OCI-LY1 (cell line): Measurements from ENCODE around the gene C9.
"Not testable (repeated sequence)": the region's sequence is repeated elsewhere in the genome, so short reads cannot be mapped to it uniquely, and the experiment has no call there.

Experiments used
- H2AFZ ChIP-seq: fragments of 200-600 bp; sonication (generic), shearing (Covaris generic); 2 replicates; pipeline ENCODE4 v1.6.0; 2014; ENCODE audit warnings: antibody characterized with exemption, mild to moderate bottlenecking, low read length
- H3F3A ChIP-seq: fragments of 200-600 bp; sonication (generic), shearing (Covaris generic); 2 replicates; pipeline ENCODE4 v1.6.0; 2014; ENCODE audit warnings: mild to moderate bottlenecking, antibody characterized with exemption, low read length, moderate library complexity; ENCODE audit not compliant: insufficient read depth
- H3K27ac ChIP-seq: fragments of 200-600 bp; sonication (generic); 2 replicates; pipeline ENCODE4 v1.5.1; 2014; ENCODE audit warnings: low read length, mixed run types, mild to moderate bottlenecking, low read depth; ENCODE audit not compliant: poor library complexity, severe bottlenecking
- H3K27me3 ChIP-seq: fragments of 200-600 bp; sonication (generic); 2 replicates; pipeline ENCODE4 v1.6.0; 2014; ENCODE audit warnings: antibody characterized with exemption, mild to moderate bottlenecking, low read length, moderate library complexity; ENCODE audit not compliant: insufficient read depth
- H3K36me3 ChIP-seq: fragments of 200-600 bp; sonication (generic); 2 replicates; pipeline ENCODE4 v1.6.1; 2014; ENCODE audit warnings: mild to moderate bottlenecking, antibody characterized with exemption, low read length, moderate library complexity, mixed read lengths; ENCODE audit not compliant: insufficient read depth
- H3K4me1 ChIP-seq: fragments of 200-600 bp; sonication (generic); 2 replicates; pipeline ENCODE4 v1.5.1; 2014; ENCODE audit warnings: mild to moderate bottlenecking, low read length, moderate library complexity; ENCODE audit not compliant: insufficient read depth, severe bottlenecking
- H3K4me2 ChIP-seq: fragments of 200-600 bp; sonication (generic), shearing (Covaris generic); 2 replicates; pipeline ENCODE4 v1.6.1; 2014; ENCODE audit warnings: low read length
- H3K4me3 ChIP-seq: fragments of 200-600 bp; sonication (generic); 2 replicates; pipeline ENCODE4 v1.5.1; 2014; ENCODE audit warnings: low read length, low read depth, mild to moderate bottlenecking, mixed read lengths; ENCODE audit not compliant: poor library complexity, severe bottlenecking
- H3K79me2 ChIP-seq: fragments of 200-600 bp; shearing (Covaris generic); 2 replicates; pipeline ENCODE4 v1.6.1; 2016; ENCODE audit warnings: mixed run types, low read length, mixed read lengths; ENCODE audit not compliant: insufficient read depth
- H3K9ac ChIP-seq: fragments of 200-600 bp; sonication (generic), shearing (Covaris generic); 2 replicates; pipeline ENCODE4 v1.6.1; 2014; ENCODE audit warnings: mild to moderate bottlenecking, low read length, mixed read lengths
- H3K9me2 ChIP-seq: fragments of 200-600 bp; sonication (generic), shearing (Covaris generic); 2 replicates; pipeline ENCODE4 v1.6.1; 2014; ENCODE audit warnings: low read depth, mild to moderate bottlenecking, low read length, mixed read lengths
- H3K9me3 ChIP-seq: fragments of 200-600 bp; shearing (Covaris generic); 2 replicates; pipeline ENCODE4 v1.6.1; 2014; ENCODE audit warnings: low read length, mixed read lengths
- H4K20me1 ChIP-seq: fragments of 200-600 bp; sonication (generic), shearing (Covaris generic); 2 replicates; pipeline ENCODE4 v1.6.0; 2016; ENCODE audit warnings: mild to moderate bottlenecking, low read length; ENCODE audit not compliant: insufficient read depth
- EZH2 ChIP-seq: fragments of 200-600 bp; sonication (generic), shearing (Covaris generic); IDR thresholded peaks from 2 replicates; pipeline ENCODE4 v1.8.0; 2017; ENCODE audit warnings: borderline replicate concordance, mixed run types, mild to moderate bottlenecking, antibody characterized with exemption, low read length, moderate library complexity, mixed read lengths
- TF ChIP-seq, protein P1 (sequence below): fragments of 200-600 bp; sonication (generic), shearing (Covaris generic); IDR thresholded peaks from 2 replicates; pipeline ENCODE4 v1.5.1; 2017; ENCODE audit warnings: mild to moderate bottlenecking, antibody characterized with exemption, low read length, moderate library complexity, mixed read lengths

C9 gene

DNA sequence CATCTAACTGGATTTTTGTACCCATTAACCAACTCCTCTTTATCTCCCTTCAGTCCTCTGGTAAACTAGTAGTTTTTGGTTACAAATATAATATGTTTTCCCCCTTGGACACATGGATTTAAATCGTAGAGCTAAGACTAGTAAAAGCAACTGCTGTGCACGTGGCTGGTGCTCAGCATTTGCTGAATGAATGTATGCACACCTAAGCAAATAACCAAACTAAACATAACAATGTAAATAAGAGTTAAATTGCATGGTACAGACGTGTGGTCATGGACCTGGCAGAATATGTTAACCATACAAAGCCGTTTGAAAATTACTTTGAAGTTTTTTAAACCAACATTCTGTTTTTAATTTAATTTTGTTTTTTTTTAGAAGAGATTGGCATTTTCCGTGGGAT, 79.7 kb downstream of the C9 start:
- H3K4me3 ChIP-seq = no peak overlapping the region
- H3K4me1 ChIP-seq = no peaks in the 10 kb centered on the region
- no peaks in the 10 kb centered on the region for H4K20me1 ChIP-seq
- H3K9me3 ChIP-seq = no peaks in the 10 kb centered on the region
- no peak overlapping the region for H3K27ac ChIP-seq
- H2AFZ ChIP-seq = no peak overlapping the region
- no peaks in the 10 kb centered on the region for H3K27me3 ChIP-seq
- no peak overlapping the region for H3K9ac ChIP-seq
- no peaks in the 10 kb centered on the region for H3F3A ChIP-seq
- TF ChIP-seq EZH2 = no peak
- TF ChIP-seq, protein P1, sequence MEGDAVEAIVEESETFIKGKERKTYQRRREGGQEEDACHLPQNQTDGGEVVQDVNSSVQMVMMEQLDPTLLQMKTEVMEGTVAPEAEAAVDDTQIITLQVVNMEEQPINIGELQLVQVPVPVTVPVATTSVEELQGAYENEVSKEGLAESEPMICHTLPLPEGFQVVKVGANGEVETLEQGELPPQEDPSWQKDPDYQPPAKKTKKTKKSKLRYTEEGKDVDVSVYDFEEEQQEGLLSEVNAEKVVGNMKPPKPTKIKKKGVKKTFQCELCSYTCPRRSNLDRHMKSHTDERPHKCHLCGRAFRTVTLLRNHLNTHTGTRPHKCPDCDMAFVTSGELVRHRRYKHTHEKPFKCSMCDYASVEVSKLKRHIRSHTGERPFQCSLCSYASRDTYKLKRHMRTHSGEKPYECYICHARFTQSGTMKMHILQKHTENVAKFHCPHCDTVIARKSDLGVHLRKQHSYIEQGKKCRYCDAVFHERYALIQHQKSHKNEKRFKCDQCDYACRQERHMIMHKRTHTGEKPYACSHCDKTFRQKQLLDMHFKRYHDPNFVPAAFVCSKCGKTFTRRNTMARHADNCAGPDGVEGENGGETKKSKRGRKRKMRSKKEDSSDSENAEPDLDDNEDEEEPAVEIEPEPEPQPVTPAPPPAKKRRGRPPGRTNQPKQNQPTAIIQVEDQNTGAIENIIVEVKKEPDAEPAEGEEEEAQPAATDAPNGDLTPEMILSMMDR = no peak
- no peak overlapping the region for H3K4me2 ChIP-seq
- H3K79me2 ChIP-seq = no peaks in the 10 kb centered on the region
- no peaks in the 10 kb centered on the region for H3K9me2 ChIP-seq
- H3K36me3 ChIP-seq = no peaks in the 10 kb centered on the region

DNA sequence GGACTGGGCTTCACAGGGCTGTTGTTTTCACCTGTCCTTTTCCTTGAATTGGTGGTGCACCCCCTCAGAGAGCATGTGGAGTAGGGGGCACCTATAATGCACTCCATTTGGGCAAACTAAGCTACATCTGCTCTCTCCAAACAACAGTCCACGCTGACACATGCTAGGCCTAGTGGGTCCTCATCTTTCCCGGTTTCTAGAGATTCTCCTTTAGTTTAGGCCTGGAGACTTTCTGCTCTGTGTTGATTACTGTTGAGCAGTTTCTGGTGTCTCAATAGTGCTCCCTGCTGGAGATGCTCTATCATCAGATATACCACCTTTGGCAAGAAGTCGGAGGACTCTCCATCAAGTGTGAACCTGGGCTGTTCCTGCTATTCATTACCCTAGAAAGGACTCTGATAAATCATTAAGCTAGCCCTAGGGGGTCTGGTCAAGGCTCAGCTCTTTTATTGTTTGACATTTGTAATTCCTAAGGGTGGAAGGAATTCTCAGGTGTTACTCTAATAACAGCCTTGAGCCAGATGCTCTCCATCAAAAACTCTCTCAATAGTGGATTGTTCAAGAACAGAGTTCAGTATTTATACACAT, 81.0 kb downstream of the C9 start:
- no peak overlapping the region for H3K9ac ChIP-seq
- TF ChIP-seq, protein P1 = peak; percentile 61
- no peak for TF ChIP-seq EZH2
- no peaks in the 10 kb centered on the region for H3K36me3 ChIP-seq
- H3K9me2 ChIP-seq = no peaks in the 10 kb centered on the region
- no peaks in the 10 kb centered on the region for H3K27me3 ChIP-seq
- H3K4me3 ChIP-seq = no peak overlapping the region
- H3F3A ChIP-seq = no peaks in the 10 kb centered on the region
- H2AFZ ChIP-seq = no peak overlapping the region
- no peak overlapping the region for H3K27ac ChIP-seq
- no peak overlapping the region for H3K4me2 ChIP-seq
- H3K79me2 ChIP-seq = no peaks in the 10 kb centered on the region
- no peaks in the 10 kb centered on the region for H4K20me1 ChIP-seq
- H3K9me3 ChIP-seq = no peaks in the 10 kb centered on the region
- no peaks in the 10 kb centered on the region for H3K4me1 ChIP-seq

DNA sequence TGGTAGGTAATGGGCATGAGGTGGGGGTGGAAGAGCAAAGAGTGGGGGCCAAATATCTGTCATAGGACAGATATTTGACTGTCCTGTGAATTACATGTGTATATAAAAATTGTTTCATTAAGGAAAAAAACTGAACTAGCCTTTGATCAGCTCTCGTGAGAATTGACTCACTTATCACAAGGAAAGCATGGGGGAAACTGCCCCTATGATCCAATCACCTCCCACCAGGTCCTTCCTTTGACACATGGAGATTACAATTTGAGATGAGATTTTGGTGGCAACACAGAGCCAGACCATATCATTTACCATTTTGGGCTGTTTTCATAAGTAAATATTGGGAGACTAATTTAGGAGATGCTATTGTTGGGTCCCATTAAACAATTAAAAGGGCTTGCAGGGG, 81.7 kb downstream of the C9 start:
- Histone ChIP-seq H3F3A (no peaks in the 10 kb centered on the region), H3K4me3 (no peak overlapping the region), H3K36me3 (no peaks in the 10 kb centered on the region), H3K9me2 (no peaks in the 10 kb centered on the region), H2AFZ (no peak overlapping the region), H3K9ac (no peak overlapping the region), H4K20me1 (no peaks in the 10 kb centered on the region), H3K9me3 (no peaks in the 10 kb centered on the region), H3K27ac (no peak overlapping the region), H3K79me2 (no peaks in the 10 kb centered on the region), H3K4me2 (no peak overlapping the region), H3K4me1 (no peaks in the 10 kb centered on the region), H3K27me3 (no peaks in the 10 kb centered on the region)
- no peak for TF ChIP-seq EZH2
- TF ChIP-seq, protein P1 = no peak

DNA sequence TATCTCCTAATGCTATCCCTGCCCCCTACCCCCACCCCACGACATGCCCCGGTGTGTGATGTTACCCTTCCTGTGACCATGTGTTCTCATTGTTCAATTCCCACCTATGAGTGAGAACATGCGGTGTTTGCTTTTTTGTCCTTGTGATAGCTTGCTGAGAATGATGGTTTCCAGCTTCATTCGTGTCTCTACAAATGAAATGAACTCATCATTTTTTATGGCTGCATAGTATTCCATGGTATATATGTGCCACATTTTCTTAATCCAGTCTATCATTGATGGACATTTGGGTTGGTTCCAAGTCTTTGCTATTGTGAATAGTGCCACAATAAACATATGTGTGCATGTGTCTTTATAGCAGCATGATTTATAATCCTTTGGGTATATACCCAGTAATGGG, 88.4 kb downstream of the C9 start:
- H3F3A ChIP-seq, H2AFZ ChIP-seq, H3K27ac ChIP-seq: not testable (repeated sequence)

More for the DNA sequence above, 88.4 kb downstream of the C9 start:
- H3K9ac ChIP-seq, H3K9me3 ChIP-seq, H3K27me3 ChIP-seq, H3K4me1 ChIP-seq, H3K4me3 ChIP-seq, H3K9me2 ChIP-seq, H4K20me1 ChIP-seq, H3K36me3 ChIP-seq, H3K79me2 ChIP-seq, H3K4me2 ChIP-seq: not testable (repeated sequence)
